A673 (cell line): ENCODE data around the gene TNRC6A. TPM values are rescaled to one million over a fixed set of nuclear protein-coding genes. Genes with fewer than 3 reads are reported as not detected.

Source experiments
- BruUV-seq: library from RNA; stranded (reverse); fragments of 400-500 nt; replicated peaks from 2 replicates; lab custom pipeline; 2021; lab: Mats Ljungman, UMichigan
- CTCF ChIA-PET: fragments of 300-600 bp; sonication (Branson Sonifier 250); formaldehyde crosslinking; loops from one replicate; lab custom pipeline; 2022; ENCODE audit warnings: antibody characterized with exemption; lab: Charles Lee
- POLR2A ChIA-PET: fragments of 300-600 bp; sonication (Branson Sonifier 250); formaldehyde crosslinking; loops from one replicate; lab custom pipeline; 2022; ENCODE audit warnings: antibody characterized with exemption; ENCODE audit not compliant: low non-redundant PET; lab: Charles Lee
- DNase-seq: peaks from one replicate; pipeline ENCODE4 v3.0.0-alpha.2; 2015; ENCODE audit warnings: low spot score
- H3K27ac ChIP-seq: fragments of 200-600 bp; sonication (generic); 2 replicates; pipeline ENCODE4 v1.5.1; 2016; ENCODE audit warnings: mixed run types, low read depth, mild to moderate bottlenecking, mixed read lengths, antibody characterized with exemption, low read length; ENCODE audit not compliant: poor library complexity, severe bottlenecking
- H3K27me3 ChIP-seq: fragments of 200-600 bp; sonication (generic); replicated peaks from 2 replicates; pipeline ENCODE4 v1.6.1; 2017; ENCODE audit warnings: mixed run types, low read depth, mild to moderate bottlenecking, mixed read lengths, antibody characterized with exemption, low read length; ENCODE audit not compliant: insufficient read depth, poor library complexity
- H3K36me3 ChIP-seq: fragments of 200-600 bp; sonication (generic); 2 replicates; pipeline ENCODE4 v1.6.1; 2016; ENCODE audit warnings: mixed run types, mild to moderate bottlenecking, mixed read lengths, antibody characterized with exemption, low read length; ENCODE audit not compliant: insufficient read depth, poor library complexity, severe bottlenecking
- H3K4me1 ChIP-seq: fragments of 200-600 bp; sonication (generic); 2 replicates; pipeline ENCODE4 v1.6.1; 2017; ENCODE audit warnings: mixed run types, mild to moderate bottlenecking, mixed read lengths, antibody characterized with exemption, low read length; ENCODE audit not compliant: insufficient read depth, poor library complexity, severe bottlenecking
- H3K4me3 ChIP-seq: fragments of 200-600 bp; sonication (generic); 2 replicates; pipeline ENCODE4 v1.5.1; 2016; ENCODE audit warnings: low read depth, mixed run types, mild to moderate bottlenecking, mixed read lengths, low read length; ENCODE audit not compliant: poor library complexity, severe bottlenecking
- H3K9me3 ChIP-seq: fragments of 200-600 bp; sonication (generic); 2 replicates; pipeline ENCODE4 v1.6.1; 2016; ENCODE audit warnings: mixed run types, low read depth, mild to moderate bottlenecking, mixed read lengths, antibody characterized with exemption, low read length; ENCODE audit not compliant: poor library complexity, severe bottlenecking
- CTCF ChIP-seq: fragments of 300-800, 200-600 bp; sonication (generic); conservative IDR thresholded peaks from 2 replicates; pipeline ENCODE4 v1.5.1; 2017; ENCODE audit warnings: low read depth, mild to moderate bottlenecking, antibody characterized with exemption, low read length, moderate library complexity, mixed read lengths
- EZH2 ChIP-seq: fragments of 200-600 bp; sonication (generic); IDR thresholded peaks from 2 replicates; pipeline ENCODE4 v1.6.1; 2017; ENCODE audit warnings: borderline replicate concordance, low read depth, mild to moderate bottlenecking, mixed read lengths, antibody characterized with exemption, low read length; ENCODE audit not compliant: poor library complexity, severe bottlenecking
- intact Hi-C: fragments of 100-400 bp; cut with micrococcal nuclease; formaldehyde crosslinking; loops from one replicate; pipeline ENCODE4 v1.10.0; 2022; ENCODE audit not compliant: unreplicated experiment
- total RNA-seq: library from RNA; stranded (reverse); gene quantifications from 2 replicates; pipeline ENCODE4 v1.2.3, GENCODE V29; 2021

TNRC6A gene
- total RNA-seq, 1 experiment from 2014 or later, result 90.8 TPM

- no peak for TF ChIP-seq CTCF
- no peak for TF ChIP-seq EZH2
- DNase-seq, result no peak
- H3K4me3 ChIP-seq, result no peak overlapping the region
- BruUV-seq, result no TSS peak
- no peak overlapping the region for H3K27ac ChIP-seq
- ChIA-PET CTCF (no interaction called here), POLR2A (no interaction called here)
- no peaks in the 10 kb centered on the region for H3K36me3 ChIP-seq
- intact Hi-C loops, result loop anchor here (5.0 kb wide), 1 partner anchor 128 kb away; no protein-coding TSS in a partner anchor
- no peaks in the 10 kb centered on the region for H3K4me1 ChIP-seq
- H3K27me3 ChIP-seq, result no peaks in the 10 kb centered on the region
- H3K9me3 ChIP-seq, result no peaks in the 10 kb centered on the region
Observed at GRCh38 chr16:24694931-24695330, 34.5 kb upstream of the TNRC6A start.

- CTCF ChIA-PET, result no interaction called here
- no peak for DNase-seq
Observed at GRCh38 chr16:24696699-24697098, 32.8 kb upstream of the TNRC6A start.

GRCh38 chr16:24698308-24698707, 31.1 kb upstream of the TNRC6A start:
- no peaks in the 10 kb centered on the region for H3K36me3 ChIP-seq
- no peak overlapping the region for H3K4me3 ChIP-seq
- intact Hi-C loops, result no loop called here
- POLR2A ChIA-PET, result no interaction called here
- DNase-seq, result no peak
- no peaks in the 10 kb centered on the region for H3K4me1 ChIP-seq
- BruUV-seq, result no TSS peak
- H3K27me3 ChIP-seq, result no peaks in the 10 kb centered on the region
- CTCF ChIA-PET, result no interaction called here
- H3K27ac ChIP-seq, result no peak overlapping the region
- H3K9me3 ChIP-seq, result no peaks in the 10 kb centered on the region
- no peak for TF ChIP-seq EZH2
- no peak for TF ChIP-seq CTCF

More at GRCh38 chr16:24696699-24697098, 32.8 kb upstream of the TNRC6A start:
- POLR2A ChIA-PET, result no interaction called here
- H3K36me3 ChIP-seq, result no peaks in the 10 kb centered on the region
- TF ChIP-seq EZH2 (no peak), CTCF (no peak)
- H3K4me3 ChIP-seq, result no peak overlapping the region
- H3K9me3 ChIP-seq, result no peaks in the 10 kb centered on the region
- H3K27ac ChIP-seq, result no peak overlapping the region
- intact Hi-C loops, result no loop called here
- no TSS peak for BruUV-seq
- H3K27me3 ChIP-seq, result no peaks in the 10 kb centered on the region
- no peaks in the 10 kb centered on the region for H3K4me1 ChIP-seq
